Small intestine (tissue), 7 donors: ENCODE measurements around the gene PHLDA3. TPM values are rescaled to one million over a fixed set of nuclear protein-coding genes. Genes with fewer than 3 reads are reported as not detected.

Experiments used
- DNase-seq, 2 donors: peaks; one replicate each; pipeline versions ENCODE4 v3.0.0 to v3.0.0-alpha.2; 2013
- FAIRE-seq: peaks from 2 replicates; lab custom pipeline; 2012; peaks lifted over from hg19 to GRCh38; lab: Jason Lieb, UNC
- H3K27ac ChIP-seq, 3 donors: one replicate each; pipeline ENCODE4 v1.5.1; 2013; ENCODE audit warnings: low read length in 2 of 3, mild to moderate bottlenecking in 2 of 3, control low read depth in 1 of 3, inconsistent platforms in 1 of 3, low read depth in 1 of 3, moderate library complexity in 1 of 3
- H3K27me3 ChIP-seq, 3 donors: one replicate each; pipeline ENCODE4 v1.6.1; 2013; ENCODE audit warnings: low read length in 3 of 3, inconsistent platforms in 1 of 3; ENCODE audit not compliant: control insufficient read depth in 3 of 3, insufficient read depth in 3 of 3
- H3K36me3 ChIP-seq, 3 donors: one replicate each; pipeline ENCODE4 v1.6.1; 2013; ENCODE audit warnings: low read length in 3 of 3, inconsistent platforms in 1 of 3, low read depth in 1 of 3, mild to moderate bottlenecking in 1 of 3, moderate library complexity in 1 of 3; ENCODE audit not compliant: control insufficient read depth in 3 of 3, insufficient read depth in 2 of 3
- H3K4me1 ChIP-seq, 3 donors: one replicate each; pipeline ENCODE4 v1.6.1; 2013; ENCODE audit warnings: low read length in 2 of 3, inconsistent platforms in 1 of 3, low read depth in 1 of 3, mild to moderate bottlenecking in 1 of 3, moderate library complexity in 1 of 3; ENCODE audit not compliant: control insufficient read depth in 3 of 3, insufficient read depth in 2 of 3
- H3K4me3 ChIP-seq, 3 donors: one replicate each; pipeline ENCODE4 v1.5.1; 2013; ENCODE audit warnings: low read length in 3 of 3, control low read depth in 1 of 3, inconsistent platforms in 1 of 3, low read depth in 1 of 3, mild to moderate bottlenecking in 1 of 3, moderate library complexity in 1 of 3
- H3K9me3 ChIP-seq, 2 donors: one replicate each; pipeline ENCODE4 v1.6.1; 2013; ENCODE audit warnings: low read depth in 1 of 2, low read length in 1 of 2; ENCODE audit not compliant: control insufficient read depth in 2 of 2, insufficient read depth in 1 of 2
- WGBS, 3 donors: extraction: QIAGEN DNeasy Blood & Tissue Kit; methylation state at CpG; one replicate each; pipeline ENCODE4 v1.1.7; 2013; 5-methylcytosine and 5-hydroxymethylcytosine counted together
- polyA plus RNA-seq, 4 donors: library from polyadenylated mRNA; stranded (reverse) in 3 of 4; unstranded in 1 of 4; fragments of 200-250 nt in 3 of 4; fragments of 120-200 nt in 1 of 4; gene quantifications; one replicate each; pipeline versions ENCODE4 v1.2.1 to v1.2.3, GENCODE V29; 2013
- donor health status: healthy with polysubstance abuse.
- donor health status: control.
- donor health status: control.
- donor health status: Bipolar disorder and iron deficiency.
- donor health status: healthy.

Gene PHLDA3
- polyA plus RNA-seq, 4 donors: 0.89 to 13.3 (median 5.0) TPM

GRCh38 chr1:201424146-201424545, 44.8 kb downstream of the PHLDA3 start:
- WGBS, 3 donors: 84 to 93% (median 93%) methylated on average over 2 of the region's 2 CpGs
- DNase-seq (no peak), FAIRE-seq (no peak)
- H3K9me3 ChIP-seq: peaks cover 0 to 6% of the 10 kb centered on the region in 2 donors
- H3K27ac ChIP-seq: no peak overlapping the region
- H3K27me3 ChIP-seq: no peaks in the 10 kb centered on the region
- no peaks in the 10 kb centered on the region for H3K4me1 ChIP-seq
- no peaks in the 10 kb centered on the region for H3K36me3 ChIP-seq
- H3K4me3 ChIP-seq: no peak overlapping the region

GRCh38 chr1:201423655-201424054, 45.3 kb downstream of the PHLDA3 start:
- Histone ChIP-seq H3K27me3 (no peaks in the 10 kb centered on the region), H3K4me1 (no peaks in the 10 kb centered on the region), H3K4me3 (no peak overlapping the region), H3K36me3 (no peaks in the 10 kb centered on the region), H3K9me3 (peaks cover 0 to 6% of the 10 kb centered on the region in 2 donors), H3K27ac (no peak overlapping the region)
- DNase-seq (no peak), FAIRE-seq (no peak)
- WGBS, 3 donors: 85 to 94% (median 87%) methylated on average over 6 of the region's 6 CpGs

- no peaks in the 10 kb centered on the region for H3K4me1 ChIP-seq
- H3K9me3 ChIP-seq: peaks cover 0 to 6% of the 10 kb centered on the region in 2 donors
- H3K27ac ChIP-seq: no peak overlapping the region
- no peaks in the 10 kb centered on the region for H3K27me3 ChIP-seq
- FAIRE-seq (no peak), DNase-seq (no peak)
- peaks cover 0 to 5% (median 0%) of the 10 kb centered on the region in 3 donors for H3K36me3 ChIP-seq
- H3K4me3 ChIP-seq: no peak overlapping the region
- 61 to 80% (median 66%) methylated on average over 6 of the region's 6 CpGs for WGBS, 3 donors
These were observed 46.5 kb downstream of the PHLDA3 start for GRCh38 chr1:201422436-201423030.

- Histone ChIP-seq H3K27ac (no peak overlapping the region), H3K27me3 (no peaks in the 10 kb centered on the region), H3K4me3 (no peak overlapping the region), H3K9me3 (peaks cover 0 to 6% of the 10 kb centered on the region in 2 donors), H3K4me1 (no peaks in the 10 kb centered on the region), H3K36me3 (peaks cover 0 to 10% (median 0%) of the 10 kb centered on the region in 3 donors)
- 45 to 57% (median 56%) methylated on average over 3 of the region's 3 CpGs for WGBS, 3 donors
- no peak for FAIRE-seq
- no peak for DNase-seq
These were observed 47.0 kb downstream of the PHLDA3 start for GRCh38 chr1:201422026-201422425.

- no peak for FAIRE-seq
- WGBS, 3 donors: 84 to 89% (median 86%) methylated on average over 8 of the region's 8 CpGs
- no peak overlapping the region for H3K27ac ChIP-seq
These were observed 47.9 kb downstream of the PHLDA3 start for GRCh38 chr1:201421041-201421440.

GRCh38 chr1:201420608-201421002, 48.4 kb downstream of the PHLDA3 start:
- Histone ChIP-seq H3K4me1 (no peaks in the 10 kb centered on the region), H3K27me3 (no peaks in the 10 kb centered on the region), H3K27ac (no peak overlapping the region), H3K4me3 (no peak overlapping the region), H3K36me3 (peaks cover 0 to 19% (median 0%) of the 10 kb centered on the region in 3 donors), H3K9me3 (peaks cover 0 to 6% of the 10 kb centered on the region in 2 donors)
- DNase-seq (no peak), FAIRE-seq (no peak)
- WGBS, 3 donors: 68 to 83% (median 78%) methylated on average over 7 of the region's 7 CpGs

More at GRCh38 chr1:201421041-201421440, 47.9 kb downstream of the PHLDA3 start:
- no peak for DNase-seq
- peaks cover 0 to 6% of the 10 kb centered on the region in 2 donors for H3K9me3 ChIP-seq
- peaks cover 0 to 15% (median 0%) of the 10 kb centered on the region in 3 donors for H3K36me3 ChIP-seq
- H3K4me3 ChIP-seq: no peak overlapping the region
- no peaks in the 10 kb centered on the region for H3K4me1 ChIP-seq
- no peaks in the 10 kb centered on the region for H3K27me3 ChIP-seq

- Histone ChIP-seq H3K27ac (no peak overlapping the region), H3K4me1 (no peaks in the 10 kb centered on the region), H3K36me3 (peaks cover 0 to 22% (median 0%) of the 10 kb centered on the region in 3 donors), H3K9me3 (peaks cover 0 to 9% of the 10 kb centered on the region in 2 donors), H3K4me3 (no peak overlapping the region), H3K27me3 (no peaks in the 10 kb centered on the region)
- DNase-seq (no peak), FAIRE-seq (no peak)
- WGBS, 3 donors: 70 to 73% (median 73%) methylated on average over 12 of the region's 12 CpGs
These were observed 49.0 kb downstream of the PHLDA3 start for GRCh38 chr1:201419746-201420607.

- DNase-seq: no peak
These were observed 49.7 kb downstream of the PHLDA3 start for GRCh38 chr1:201419256-201419655.

More at GRCh38 chr1:201419256-201419655, 49.7 kb downstream of the PHLDA3 start:
- Histone ChIP-seq H3K4me3 (no peak overlapping the region), H3K9me3 (peaks cover 0 to 4% of the 10 kb centered on the region in 2 donors), H3K27me3 (no peaks in the 10 kb centered on the region), H3K27ac (no peak overlapping the region), H3K4me1 (no peaks in the 10 kb centered on the region), H3K36me3 (peaks cover 0 to 29% (median 0%) of the 10 kb centered on the region in 3 donors)
- no peak for FAIRE-seq
- WGBS, 3 donors: 85 to 89% (median 87%) methylated on average over 4 of the region's 4 CpGs
